Nephron (organoid): ENCODE data around the gene ADAMTS6.

Source experiments
- H3K27ac Mint-ChIP-seq, 3 experiments: 2 replicates each; pipeline ENCODE4 v1.8.0; 2020; ENCODE audit warnings: mixed read lengths in 3 of 3, mild to moderate bottlenecking in 2 of 3, moderate library complexity in 1 of 3
- H3K27me3 Mint-ChIP-seq: 2 replicates; pipeline ENCODE4 v1.8.0; 2021; ENCODE audit warnings: low read depth, mild to moderate bottlenecking, moderate library complexity, mixed read lengths
- H3K36me3 Mint-ChIP-seq: 2 replicates; pipeline ENCODE4 v1.8.0; 2020; ENCODE audit warnings: low read depth, mixed read lengths
- H3K4me1 Mint-ChIP-seq: 2 replicates; pipeline ENCODE4 v1.8.0; 2020; ENCODE audit warnings: mixed read lengths
- H3K4me3 Mint-ChIP-seq, 3 experiments: 2 replicates each; pipeline ENCODE4 v1.8.0; 2020; ENCODE audit warnings: mild to moderate bottlenecking in 3 of 3, mixed read lengths in 3 of 3, moderate library complexity in 2 of 3
- H3K9me3 Mint-ChIP-seq: 2 replicates; pipeline ENCODE4 v1.8.0; 2020; ENCODE audit warnings: mixed read lengths
- TF ChIP-seq, protein P1 (sequence below), 3 experiments: fragments of 200-600 bp; sonication (generic); IDR thresholded peaks; one replicate each; pipeline ENCODE4 v1.5.0; 2021; ENCODE audit warnings: antibody characterized with exemption in 3 of 3; ENCODE audit not compliant: unreplicated experiment in 3 of 3

Gene ADAMTS6

DNA sequence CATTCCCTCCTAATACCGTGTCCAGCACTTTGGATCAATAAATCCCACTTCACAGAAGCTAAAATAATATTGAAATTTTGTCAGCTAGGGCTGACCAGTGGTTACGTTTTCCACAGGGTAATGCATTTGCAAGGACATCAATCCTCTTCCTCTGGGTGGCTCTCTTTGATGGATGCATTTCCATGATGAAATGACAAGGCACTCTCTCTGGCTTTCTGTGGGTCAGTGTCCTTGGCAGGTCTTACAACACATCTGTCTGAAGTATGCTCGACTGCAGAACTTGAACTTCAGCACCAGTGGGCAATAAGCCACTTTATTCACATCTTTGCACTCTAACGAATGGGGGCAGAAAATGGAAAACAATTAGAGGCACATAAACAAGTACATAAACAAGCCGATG, 330.1 kb downstream of the ADAMTS6 start:
- TF ChIP-seq, protein P1, sequence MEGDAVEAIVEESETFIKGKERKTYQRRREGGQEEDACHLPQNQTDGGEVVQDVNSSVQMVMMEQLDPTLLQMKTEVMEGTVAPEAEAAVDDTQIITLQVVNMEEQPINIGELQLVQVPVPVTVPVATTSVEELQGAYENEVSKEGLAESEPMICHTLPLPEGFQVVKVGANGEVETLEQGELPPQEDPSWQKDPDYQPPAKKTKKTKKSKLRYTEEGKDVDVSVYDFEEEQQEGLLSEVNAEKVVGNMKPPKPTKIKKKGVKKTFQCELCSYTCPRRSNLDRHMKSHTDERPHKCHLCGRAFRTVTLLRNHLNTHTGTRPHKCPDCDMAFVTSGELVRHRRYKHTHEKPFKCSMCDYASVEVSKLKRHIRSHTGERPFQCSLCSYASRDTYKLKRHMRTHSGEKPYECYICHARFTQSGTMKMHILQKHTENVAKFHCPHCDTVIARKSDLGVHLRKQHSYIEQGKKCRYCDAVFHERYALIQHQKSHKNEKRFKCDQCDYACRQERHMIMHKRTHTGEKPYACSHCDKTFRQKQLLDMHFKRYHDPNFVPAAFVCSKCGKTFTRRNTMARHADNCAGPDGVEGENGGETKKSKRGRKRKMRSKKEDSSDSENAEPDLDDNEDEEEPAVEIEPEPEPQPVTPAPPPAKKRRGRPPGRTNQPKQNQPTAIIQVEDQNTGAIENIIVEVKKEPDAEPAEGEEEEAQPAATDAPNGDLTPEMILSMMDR (IDR thresholded peaks at IDR 0.05; ENCODE audit: unreplicated experiment in 3 of 3), result no peak
- no peak overlapping the region for H3K4me3 Mint-ChIP-seq
- H3K27me3 Mint-ChIP-seq, result no peaks in the 10 kb centered on the region
- H3K27ac Mint-ChIP-seq, result no peak overlapping the region
- no peaks in the 10 kb centered on the region for H3K36me3 Mint-ChIP-seq
- H3K9me3 Mint-ChIP-seq, result no peaks in the 10 kb centered on the region
- H3K4me1 Mint-ChIP-seq, result peaks cover 18% of the 10 kb centered on the region

DNA sequence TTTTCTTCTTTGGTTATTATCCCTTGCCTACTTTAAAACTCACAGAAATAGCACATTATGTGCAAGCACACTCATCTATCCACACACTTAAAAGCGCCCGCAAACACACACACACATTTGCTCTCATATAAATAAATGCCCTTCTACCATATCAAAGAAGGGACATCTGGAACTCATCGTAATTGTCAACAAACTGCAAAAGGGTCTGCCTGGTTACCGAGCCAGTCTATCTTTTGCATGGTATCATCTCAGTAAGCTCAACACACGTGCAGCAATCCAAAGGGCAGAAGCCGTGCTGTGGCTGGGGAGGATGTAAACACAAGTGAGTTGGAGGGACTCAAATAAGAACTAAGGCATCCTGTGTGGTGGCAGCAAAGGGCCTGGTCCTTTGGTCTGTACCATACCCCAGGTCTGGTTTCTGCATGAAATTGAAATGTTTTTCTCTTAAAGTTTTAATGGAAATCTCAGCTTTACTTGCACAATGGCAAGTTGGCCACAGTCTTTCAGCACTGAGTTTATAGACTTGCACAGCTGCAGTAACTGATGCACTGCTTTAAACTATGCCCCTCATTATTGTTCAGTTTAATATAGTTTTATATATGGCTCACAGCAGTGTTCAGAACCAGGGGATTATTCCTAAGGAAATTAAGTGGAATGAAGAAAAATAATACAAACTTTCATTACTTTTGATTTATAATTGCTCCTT, 331.0 kb downstream of the ADAMTS6 start:
- no peak overlapping the region for H3K27ac Mint-ChIP-seq
- H3K4me1 Mint-ChIP-seq, result peaks cover 18% of the 10 kb centered on the region
- no peak overlapping the region for H3K4me3 Mint-ChIP-seq
- no peaks in the 10 kb centered on the region for H3K27me3 Mint-ChIP-seq
- TF ChIP-seq, protein P1 (IDR thresholded peaks at IDR 0.05; ENCODE audit: unreplicated experiment in 3 of 3), result no peak
- H3K9me3 Mint-ChIP-seq, result no peaks in the 10 kb centered on the region
- H3K36me3 Mint-ChIP-seq, result no peaks in the 10 kb centered on the region

DNA sequence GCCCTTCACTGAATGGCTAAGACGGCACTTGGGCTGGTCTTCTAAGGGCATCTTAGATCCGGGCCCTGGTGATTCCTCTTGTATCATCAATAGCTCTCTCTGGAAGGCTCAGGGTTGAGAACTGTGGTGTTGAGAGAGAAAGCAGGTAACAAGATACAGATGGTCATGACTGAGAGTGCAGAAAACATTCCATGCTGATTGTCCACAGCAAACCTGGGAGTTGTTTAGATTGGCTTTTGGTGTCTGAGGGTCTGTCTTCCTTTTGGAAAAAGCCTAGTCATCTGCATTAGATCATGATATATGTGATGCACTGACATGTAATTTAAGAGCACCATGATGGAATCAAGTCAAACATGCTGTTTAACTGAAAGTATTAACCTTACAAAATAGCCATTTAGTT, 331.9 kb downstream of the ADAMTS6 start:
- Mint-ChIP-seq H3K36me3 (no peaks in the 10 kb centered on the region), H3K4me3 (no peak overlapping the region), H3K27ac (no peak overlapping the region), H3K9me3 (no peaks in the 10 kb centered on the region), H3K4me1 (peaks cover 21% of the 10 kb centered on the region), H3K27me3 (no peaks in the 10 kb centered on the region)
- TF ChIP-seq, protein P1 (IDR thresholded peaks at IDR 0.05; ENCODE audit: unreplicated experiment in 3 of 3), result no peak

DNA sequence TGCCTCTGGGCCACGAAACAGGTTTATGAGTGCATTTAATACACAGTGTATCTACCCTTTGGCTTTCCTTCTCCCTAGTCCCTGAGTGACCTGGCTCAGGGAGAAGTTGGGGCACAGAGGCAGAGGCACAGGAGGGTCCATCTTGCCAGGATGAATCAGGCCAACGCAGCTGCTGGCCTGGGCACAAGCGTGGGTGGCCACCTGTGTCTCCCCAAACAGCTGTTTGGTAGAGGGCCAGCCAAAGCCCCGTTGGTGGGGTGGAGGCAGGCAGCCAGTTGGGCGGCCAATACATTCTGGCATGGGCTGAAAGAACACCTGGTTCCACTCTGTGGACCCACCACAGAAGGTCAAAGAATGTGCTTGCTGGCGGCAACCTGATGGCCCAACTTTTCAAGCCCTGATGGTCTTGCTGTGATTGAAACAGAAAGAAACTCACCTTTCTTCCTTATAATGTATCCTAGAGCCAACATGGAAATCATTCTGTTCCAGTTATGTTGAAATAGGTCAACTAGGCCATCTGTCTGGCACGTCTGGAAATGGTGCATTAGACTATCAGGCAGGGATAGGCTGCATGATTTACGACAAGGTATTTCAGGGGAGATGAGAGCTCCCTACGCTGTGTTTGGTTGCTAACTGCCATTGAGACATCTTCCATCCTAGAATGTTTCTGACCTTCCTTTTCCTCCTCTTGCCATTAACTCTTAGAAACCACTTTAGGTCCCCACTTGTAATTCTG, 337.4 kb downstream of the ADAMTS6 start:
- Mint-ChIP-seq H3K36me3 (no peaks in the 10 kb centered on the region), H3K4me1 (peaks cover 28% of the 10 kb centered on the region), H3K4me3 (no peak overlapping the region), H3K9me3 (no peaks in the 10 kb centered on the region), H3K27ac (no peak overlapping the region), H3K27me3 (no peaks in the 10 kb centered on the region)
- TF ChIP-seq, protein P1 (IDR thresholded peaks at IDR 0.05; ENCODE audit: unreplicated experiment in 3 of 3), result no peak

DNA sequence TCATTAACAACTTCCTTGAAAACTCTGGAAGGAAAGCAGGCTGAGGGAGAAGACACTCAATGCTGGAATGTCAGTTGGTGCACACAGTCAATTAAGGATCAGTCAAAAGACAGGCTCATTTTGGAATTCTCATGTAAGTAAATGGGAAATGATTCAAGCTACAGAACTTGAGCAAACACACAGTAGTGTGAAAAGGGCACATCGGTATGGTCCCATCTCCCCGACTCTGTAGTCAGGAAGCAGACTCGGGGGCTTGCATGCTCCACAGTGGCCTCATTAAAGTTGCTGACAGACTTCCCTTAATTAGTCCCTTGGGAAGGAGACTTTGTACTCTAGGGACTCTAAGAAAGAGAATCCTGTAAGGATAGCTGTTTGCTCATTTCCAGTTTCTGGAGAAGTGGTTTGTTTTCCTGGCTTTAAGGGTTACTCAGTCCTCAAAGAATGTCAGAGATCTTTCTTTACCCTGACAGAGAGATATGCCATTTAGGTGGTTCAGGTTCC, 339.2 kb downstream of the ADAMTS6 start:
- Mint-ChIP-seq H3K27ac (peak overlapping the region in 2 of 3 experiments; percentile 9 to 31), H3K4me3 (no peak overlapping the region), H3K27me3 (no peaks in the 10 kb centered on the region), H3K9me3 (no peaks in the 10 kb centered on the region), H3K4me1 (peaks cover 28% of the 10 kb centered on the region), H3K36me3 (no peaks in the 10 kb centered on the region)
- TF ChIP-seq, protein P1 (IDR thresholded peaks at IDR 0.05; ENCODE audit: unreplicated experiment in 3 of 3), result no peak
